DOHH2 (cell line): ENCODE measurements around the gene RIMKLB.
A peak's percentile ranks its signal among the peaks of the same experiment; 100 is the strongest.

Experiments used
- CTCF ChIP-seq: fragments of 200-600 bp; sonication (generic); IDR thresholded peaks from one replicate; pipeline ENCODE4 v1.5.1; 2014; ENCODE audit warnings: antibody characterized with exemption, mild to moderate bottlenecking, low read depth, low read length; ENCODE audit not compliant: poor library complexity, severe bottlenecking
- EZH2phosphoT487 ChIP-seq: fragments of 200-600 bp; sonication (generic); IDR thresholded peaks from 2 replicates; pipeline ENCODE4 v1.6.1; 2017; ENCODE audit warnings: borderline replicate concordance, mild to moderate bottlenecking, antibody characterized with exemption, low read length, moderate library complexity, mixed read lengths

- TF ChIP-seq CTCF (peak; percentile 4), EZH2phosphoT487 (no peak)
These were observed at the start of gene RIMKLB for GRCh38 chr12:8697476-8698131.
